WI38 (cell line): ENCODE measurements around the gene UGT2B17.

Source experiments
- H3K4me3 ChIP-seq: 2 replicates; pipeline ENCODE4 v1.5.1; 2011; ENCODE audit warnings: low read depth, mild to moderate bottlenecking, control low read depth, low read length
- TF ChIP-seq, protein P1 (sequence below): IDR thresholded peaks from 2 replicates; pipeline ENCODE4 v1.5.1; 2012; ENCODE audit warnings: low read depth, mild to moderate bottlenecking, control low read depth, low read length

UGT2B17 gene

GRCh38 chr4:68597482-68597881 is 21.4 kb upstream of the UGT2B17 start:
- TF ChIP-seq, protein P1, sequence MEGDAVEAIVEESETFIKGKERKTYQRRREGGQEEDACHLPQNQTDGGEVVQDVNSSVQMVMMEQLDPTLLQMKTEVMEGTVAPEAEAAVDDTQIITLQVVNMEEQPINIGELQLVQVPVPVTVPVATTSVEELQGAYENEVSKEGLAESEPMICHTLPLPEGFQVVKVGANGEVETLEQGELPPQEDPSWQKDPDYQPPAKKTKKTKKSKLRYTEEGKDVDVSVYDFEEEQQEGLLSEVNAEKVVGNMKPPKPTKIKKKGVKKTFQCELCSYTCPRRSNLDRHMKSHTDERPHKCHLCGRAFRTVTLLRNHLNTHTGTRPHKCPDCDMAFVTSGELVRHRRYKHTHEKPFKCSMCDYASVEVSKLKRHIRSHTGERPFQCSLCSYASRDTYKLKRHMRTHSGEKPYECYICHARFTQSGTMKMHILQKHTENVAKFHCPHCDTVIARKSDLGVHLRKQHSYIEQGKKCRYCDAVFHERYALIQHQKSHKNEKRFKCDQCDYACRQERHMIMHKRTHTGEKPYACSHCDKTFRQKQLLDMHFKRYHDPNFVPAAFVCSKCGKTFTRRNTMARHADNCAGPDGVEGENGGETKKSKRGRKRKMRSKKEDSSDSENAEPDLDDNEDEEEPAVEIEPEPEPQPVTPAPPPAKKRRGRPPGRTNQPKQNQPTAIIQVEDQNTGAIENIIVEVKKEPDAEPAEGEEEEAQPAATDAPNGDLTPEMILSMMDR: no peak
- no peak overlapping the region for H3K4me3 ChIP-seq

DNA sequence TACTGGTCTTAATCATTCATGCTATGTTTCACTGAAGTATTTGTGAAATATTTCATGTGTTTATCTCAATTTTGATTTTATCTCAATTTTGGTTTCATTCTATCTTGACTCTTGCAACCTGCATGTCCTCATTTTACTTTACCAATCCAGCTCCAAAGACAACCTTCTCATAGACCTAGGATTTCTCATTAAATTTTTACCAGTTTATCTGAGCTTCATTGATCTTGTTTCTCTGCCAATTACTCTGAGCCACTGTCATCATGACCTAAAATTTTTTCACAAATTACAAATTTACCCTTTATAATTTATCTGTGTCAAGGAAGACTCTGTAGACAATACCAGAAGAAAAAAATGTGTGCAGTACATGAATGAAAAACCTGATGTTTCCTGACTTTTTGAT is 18.6 kb upstream of the UGT2B17 start:
- TF ChIP-seq, protein P1: no peak
- H3K4me3 ChIP-seq: no peak overlapping the region

DNA sequence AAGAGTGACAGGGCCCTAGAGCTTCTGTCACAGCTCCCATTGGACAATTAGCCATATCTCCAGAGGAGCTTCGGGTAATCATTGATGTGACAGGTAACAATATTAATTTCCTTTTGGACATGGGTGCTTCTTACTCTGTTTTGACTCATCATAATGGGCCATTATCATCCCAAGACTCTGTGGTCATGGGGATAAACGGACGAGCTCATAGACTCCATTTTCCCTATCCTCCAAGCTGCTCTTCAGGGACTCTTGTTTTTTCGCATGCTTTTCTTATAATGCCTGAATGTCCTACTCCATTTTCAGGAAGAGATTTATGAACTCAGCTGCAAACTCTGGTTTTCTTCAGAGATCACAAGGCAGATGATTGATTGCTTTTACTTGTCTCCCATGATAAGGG is 17.0 kb upstream of the UGT2B17 start:
- H3K4me3 ChIP-seq: no peak overlapping the region
- TF ChIP-seq, protein P1: no peak

DNA sequence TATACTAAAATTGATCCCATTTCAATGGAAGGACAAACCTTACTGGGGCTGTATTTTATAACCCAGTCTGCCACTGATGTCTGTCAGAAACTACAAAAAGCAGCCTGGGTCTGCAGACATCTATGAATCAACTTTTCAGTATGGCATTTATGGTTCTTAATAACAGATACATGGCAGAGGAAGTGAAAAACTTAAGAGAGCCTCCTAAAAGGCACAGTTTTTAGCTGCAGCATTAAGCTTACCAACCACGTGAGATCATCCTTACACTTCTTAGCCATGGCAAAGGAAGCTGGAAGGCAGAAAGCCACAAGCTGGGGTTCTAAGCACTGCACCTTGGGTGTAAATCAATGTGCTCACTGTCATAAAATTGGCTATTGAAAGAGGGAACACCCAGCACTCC is 16.6 kb upstream of the UGT2B17 start:
- TF ChIP-seq, protein P1: no peak
- no peak overlapping the region for H3K4me3 ChIP-seq

- TF ChIP-seq, protein P1: no peak
These were observed 15.1 kb upstream of the UGT2B17 start for GRCh38 chr4:68591204-68591603.

GRCh38 chr4:68589790-68590189 is 13.7 kb upstream of the UGT2B17 start:
- no peak overlapping the region for H3K4me3 ChIP-seq
- TF ChIP-seq, protein P1: no peak

More at GRCh38 chr4:68591204-68591603, 15.1 kb upstream of the UGT2B17 start:
- no peak overlapping the region for H3K4me3 ChIP-seq

DNA sequence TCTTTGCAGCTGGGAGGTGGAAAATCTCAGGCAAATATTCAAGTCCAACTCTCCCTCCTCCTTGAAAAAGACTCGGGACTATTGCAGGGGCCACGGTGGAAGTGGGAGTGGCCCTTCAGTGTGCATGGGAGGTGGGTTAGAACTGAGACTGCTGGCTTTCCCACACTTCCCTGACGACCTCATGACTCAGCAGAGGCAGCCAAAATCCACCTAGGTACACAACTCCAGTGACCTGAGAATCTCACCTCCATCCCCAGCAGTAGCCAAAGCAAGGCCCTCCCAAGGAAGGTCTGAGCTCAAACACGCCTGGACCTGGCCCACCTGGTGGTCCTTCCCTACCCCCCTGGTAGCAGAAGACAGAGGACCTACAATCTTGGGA is 6.2 kb upstream of the UGT2B17 start:
- H3K4me3 ChIP-seq: no peak overlapping the region
- TF ChIP-seq, protein P1: no peak
